ENCODE data around the gene DNAAF9.

GRCh38 chr20:3452136-3452535 lies 44.7 kb upstream of the DNAAF9 start:
- TF ChIP-seq CTCF (IDR thresholded peaks at IDR 0.05): no peak
- no peak for TF ChIP-seq POLR2A (IDR thresholded peaks at IDR 0.05)

All from testis (tissue), 2 donors.